ENCODE measurements around the gene TBCCD1.
"Not testable (repeated sequence)": the region's sequence is repeated elsewhere in the genome, so short reads cannot be mapped to it uniquely, and the experiment has no call there.

Gene TBCCD1

GRCh38 chr3:186536883-186537844, 30.0 kb downstream of the TBCCD1 start:
- Histone ChIP-seq H3K27ac (ENCODE audit: low read depth, low read length) (no peak overlapping the region), H3K4me3 (ENCODE audit: low read length) (no peak overlapping the region), H3K36me3 (ENCODE audit: control insufficient read depth, insufficient read depth, low read length) (no peaks in the 10 kb centered on the region), H3K4me1 (ENCODE audit: control insufficient read depth, insufficient read depth, low read length) (peaks cover 2% of the 10 kb centered on the region), H3K27me3 (ENCODE audit: control insufficient read depth, insufficient read depth, low read length) (no peaks in the 10 kb centered on the region), H3K9ac (ENCODE audit: low read length) (no peak overlapping the region)

- H3K4me3 ChIP-seq (ENCODE audit: low read length): no peak overlapping the region
- no peaks in the 10 kb centered on the region for H3K27me3 ChIP-seq (ENCODE audit: control insufficient read depth, insufficient read depth, low read length)
- no peak overlapping the region for H3K9ac ChIP-seq (ENCODE audit: low read length)
- no peaks in the 10 kb centered on the region for H3K36me3 ChIP-seq (ENCODE audit: control insufficient read depth, insufficient read depth, low read length)
- no peak overlapping the region for H3K27ac ChIP-seq (ENCODE audit: low read depth, low read length)
- H3K4me1 ChIP-seq (ENCODE audit: control insufficient read depth, insufficient read depth, low read length): peaks cover 2% of the 10 kb centered on the region
Measured at GRCh38 chr3:186534113-186534669, 32.9 kb downstream of the TBCCD1 start.

GRCh38 chr3:186532598-186533072, 34.5 kb downstream of the TBCCD1 start:
- Histone ChIP-seq H3K27ac (ENCODE audit: low read depth, low read length) (no peak overlapping the region), H3K4me3 (ENCODE audit: low read length) (no peak overlapping the region), H3K36me3 (ENCODE audit: control insufficient read depth, insufficient read depth, low read length) (no peaks in the 10 kb centered on the region), H3K9ac (ENCODE audit: low read length) (no peak overlapping the region), H3K4me1 (ENCODE audit: control insufficient read depth, insufficient read depth, low read length) (peaks cover 2% of the 10 kb centered on the region), H3K27me3 (ENCODE audit: control insufficient read depth, insufficient read depth, low read length) (no peaks in the 10 kb centered on the region)

DNA sequence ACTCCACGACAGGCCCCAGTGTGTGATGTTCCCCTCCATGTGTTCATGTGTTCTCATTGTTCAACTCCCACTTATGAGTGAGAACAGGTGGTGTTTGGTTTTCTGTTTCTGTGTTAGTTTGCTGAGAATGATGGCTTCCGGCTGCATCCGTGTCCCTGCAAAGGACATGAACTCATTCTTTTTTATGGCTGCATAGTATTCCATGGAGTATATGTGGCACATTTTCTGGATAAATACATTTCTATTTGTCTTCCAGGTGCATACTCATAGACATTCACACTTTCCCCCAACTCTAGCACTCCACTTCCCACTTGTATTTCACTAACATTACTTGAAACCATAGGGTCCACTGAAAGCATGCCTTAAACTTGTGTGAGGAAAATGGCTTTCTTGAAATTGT, 35.4 kb downstream of the TBCCD1 start:
- not testable (repeated sequence) for H3K4me3 ChIP-seq (ENCODE audit: low read length); H3K9ac ChIP-seq (ENCODE audit: low read length); H3K4me1 ChIP-seq (ENCODE audit: control insufficient read depth, insufficient read depth, low read length); H3K36me3 ChIP-seq (ENCODE audit: control insufficient read depth, insufficient read depth, low read length); H3K27ac ChIP-seq (ENCODE audit: low read depth, low read length); H3K27me3 ChIP-seq (ENCODE audit: control insufficient read depth, insufficient read depth, low read length)

GRCh38 chr3:186530415-186530814, 36.7 kb downstream of the TBCCD1 start:
- Histone ChIP-seq H3K36me3 (ENCODE audit: control insufficient read depth, insufficient read depth, low read length) (no peaks in the 10 kb centered on the region), H3K4me3 (ENCODE audit: low read length) (no peak overlapping the region)

GRCh38 chr3:186529201-186529999, 37.7 kb downstream of the TBCCD1 start:
- Histone ChIP-seq H3K4me1 (ENCODE audit: control insufficient read depth, insufficient read depth, low read length) (peaks cover under 1% of the 10 kb centered on the region), H3K9ac (ENCODE audit: low read length) (no peak overlapping the region), H3K27ac (ENCODE audit: low read depth, low read length) (no peak overlapping the region), H3K27me3 (ENCODE audit: control insufficient read depth, insufficient read depth, low read length) (no peaks in the 10 kb centered on the region), H3K36me3 (ENCODE audit: control insufficient read depth, insufficient read depth, low read length) (no peaks in the 10 kb centered on the region), H3K4me3 (ENCODE audit: low read length) (no peak overlapping the region)

More at GRCh38 chr3:186530415-186530814, 36.7 kb downstream of the TBCCD1 start:
- peaks cover 2% of the 10 kb centered on the region for H3K4me1 ChIP-seq (ENCODE audit: control insufficient read depth, insufficient read depth, low read length)
- no peak overlapping the region for H3K9ac ChIP-seq (ENCODE audit: low read length)
- no peaks in the 10 kb centered on the region for H3K27me3 ChIP-seq (ENCODE audit: control insufficient read depth, insufficient read depth, low read length)
- no peak overlapping the region for H3K27ac ChIP-seq (ENCODE audit: low read depth, low read length)

GRCh38 chr3:186526256-186526606, 40.9 kb downstream of the TBCCD1 start:
- H3K4me3 ChIP-seq (ENCODE audit: low read length): no peak overlapping the region
- H3K36me3 ChIP-seq (ENCODE audit: control insufficient read depth, insufficient read depth, low read length): no peaks in the 10 kb centered on the region
- H3K27ac ChIP-seq (ENCODE audit: low read depth, low read length): no peak overlapping the region
- no peaks in the 10 kb centered on the region for H3K4me1 ChIP-seq (ENCODE audit: control insufficient read depth, insufficient read depth, low read length)
- H3K9ac ChIP-seq (ENCODE audit: low read length): no peak overlapping the region
- H3K27me3 ChIP-seq (ENCODE audit: control insufficient read depth, insufficient read depth, low read length): no peaks in the 10 kb centered on the region

DNA sequence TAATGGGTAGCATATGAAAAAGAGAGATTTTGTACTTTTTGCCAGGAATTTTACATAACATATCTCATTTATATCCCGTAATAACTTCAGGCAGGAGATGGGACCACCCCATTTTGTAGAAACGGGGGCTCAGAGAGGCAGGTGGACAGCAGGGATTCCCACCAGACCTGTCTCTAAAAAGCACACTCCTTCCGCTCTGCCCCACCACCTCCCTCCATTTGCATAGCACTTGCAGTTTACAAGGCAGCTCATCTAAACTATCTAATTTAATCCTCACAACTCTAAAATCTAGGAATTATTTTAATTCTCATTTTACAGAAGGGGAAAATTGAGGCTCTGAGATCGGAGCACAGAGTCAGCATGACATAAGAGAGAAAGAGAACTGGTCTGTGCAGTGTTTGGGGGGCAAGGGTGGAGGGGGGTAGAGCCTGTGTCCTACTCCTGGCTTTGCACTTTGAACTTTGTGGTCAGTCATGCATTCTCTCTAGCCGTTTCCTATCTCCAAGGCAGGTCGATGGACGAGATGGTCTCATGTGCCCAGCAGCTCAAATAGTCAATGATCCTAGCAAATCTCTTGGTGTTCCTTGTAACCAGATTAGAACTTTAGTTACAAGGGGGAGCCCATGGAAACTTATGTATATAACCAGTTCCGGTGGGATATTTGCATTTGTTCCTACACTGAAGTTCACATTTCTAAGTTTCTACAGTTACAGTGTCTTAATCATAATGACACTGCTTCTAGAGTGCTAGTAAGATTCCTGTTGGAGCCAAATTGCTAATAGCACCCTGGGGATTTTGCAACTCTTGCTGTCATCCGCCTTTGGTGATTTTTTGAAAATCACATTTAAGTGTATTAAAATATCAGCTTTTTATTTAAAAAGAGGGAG, 41.5 kb downstream of the TBCCD1 start:
- Histone ChIP-seq H3K4me1 (ENCODE audit: control insufficient read depth, insufficient read depth, low read length) (no peaks in the 10 kb centered on the region), H3K27ac (ENCODE audit: low read depth, low read length) (no peak overlapping the region), H3K27me3 (ENCODE audit: control insufficient read depth, insufficient read depth, low read length) (no peaks in the 10 kb centered on the region), H3K4me3 (ENCODE audit: low read length) (no peak overlapping the region), H3K36me3 (ENCODE audit: control insufficient read depth, insufficient read depth, low read length) (no peaks in the 10 kb centered on the region), H3K9ac (ENCODE audit: low read length) (no peak overlapping the region)

- no peaks in the 10 kb centered on the region for H3K27me3 ChIP-seq (ENCODE audit: control insufficient read depth, insufficient read depth, low read length)
- no peak overlapping the region for H3K27ac ChIP-seq (ENCODE audit: low read depth, low read length)
- no peaks in the 10 kb centered on the region for H3K4me1 ChIP-seq (ENCODE audit: control insufficient read depth, insufficient read depth, low read length)
Measured at GRCh38 chr3:186524616-186525015, 42.5 kb downstream of the TBCCD1 start.

DNA sequence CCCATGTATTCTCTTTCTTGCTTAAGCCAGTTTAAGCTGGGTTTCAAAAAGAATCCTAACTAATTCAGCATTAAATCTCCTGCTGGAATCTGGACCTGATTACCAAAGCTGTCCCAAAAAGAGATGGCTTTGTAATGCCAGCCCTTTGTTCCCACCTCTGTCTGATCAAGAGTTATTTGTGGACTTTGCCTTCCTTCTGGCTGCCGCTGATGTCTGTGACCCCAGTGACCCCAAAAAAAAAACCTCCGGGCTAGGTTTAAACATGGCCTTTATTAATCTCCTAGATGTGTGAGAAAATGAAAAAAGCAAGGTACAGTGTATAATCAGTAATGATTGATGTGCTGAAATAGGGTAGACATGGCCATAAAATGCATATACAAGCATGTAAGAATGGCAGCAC, 43.7 kb downstream of the TBCCD1 start:
- Histone ChIP-seq H3K9ac (ENCODE audit: low read length) (no peak overlapping the region), H3K27me3 (ENCODE audit: control insufficient read depth, insufficient read depth, low read length) (no peaks in the 10 kb centered on the region), H3K27ac (ENCODE audit: low read depth, low read length) (no peak overlapping the region), H3K36me3 (ENCODE audit: control insufficient read depth, insufficient read depth, low read length) (no peaks in the 10 kb centered on the region), H3K4me1 (ENCODE audit: control insufficient read depth, insufficient read depth, low read length) (no peaks in the 10 kb centered on the region), H3K4me3 (ENCODE audit: low read length) (no peak overlapping the region)

More at GRCh38 chr3:186524616-186525015, 42.5 kb downstream of the TBCCD1 start:
- H3K36me3 ChIP-seq (ENCODE audit: control insufficient read depth, insufficient read depth, low read length): no peaks in the 10 kb centered on the region
- H3K4me3 ChIP-seq (ENCODE audit: low read length): no peak overlapping the region
- H3K9ac ChIP-seq (ENCODE audit: low read length): no peak overlapping the region

DNA sequence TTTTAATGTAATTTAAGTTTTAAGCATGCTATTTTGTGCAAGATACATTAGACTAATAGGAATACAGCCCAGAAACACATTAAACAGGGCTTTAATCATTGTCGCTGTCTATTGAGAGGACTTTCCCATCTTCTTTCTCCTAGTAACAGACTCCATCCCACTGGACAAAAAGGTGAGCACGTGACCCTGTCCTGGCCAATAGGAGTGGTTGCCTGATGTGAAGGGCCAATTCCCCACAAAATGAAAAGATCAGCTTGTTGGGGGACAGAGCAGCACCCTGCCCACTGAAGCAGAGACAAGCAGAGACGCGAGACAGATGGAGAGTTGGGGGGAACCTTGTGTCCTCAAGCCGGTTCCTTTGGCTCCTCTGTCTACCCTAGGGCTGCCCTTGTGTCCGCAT, 44.1 kb downstream of the TBCCD1 start:
- H3K27me3 ChIP-seq (ENCODE audit: control insufficient read depth, insufficient read depth, low read length): no peaks in the 10 kb centered on the region
- H3K4me1 ChIP-seq (ENCODE audit: control insufficient read depth, insufficient read depth, low read length): no peaks in the 10 kb centered on the region
- no peak overlapping the region for H3K27ac ChIP-seq (ENCODE audit: low read depth, low read length)
- H3K4me3 ChIP-seq (ENCODE audit: low read length): no peak overlapping the region
- H3K36me3 ChIP-seq (ENCODE audit: control insufficient read depth, insufficient read depth, low read length): no peaks in the 10 kb centered on the region
- H3K9ac ChIP-seq (ENCODE audit: low read length): no peak overlapping the region

Measured in rectal smooth muscle tissue (tissue), 1 donor.